Dendritic cell treated with granulocyte-macrophage colony-stimulating factor and Interleukin-4, amounts not matched to agents 40 ng/mL and 50 ng/mL, for 4 days (primary cell): ENCODE results near the gene SLC51A.
"Not testable (repeated sequence)": the region's sequence is repeated elsewhere in the genome, so short reads cannot be mapped to it uniquely, and the experiment has no call there.

Source experiments
- H3K27ac Mint-ChIP-seq: one replicate; pipeline ENCODE4 v1.8.0; 2022; ENCODE audit warnings: mild to moderate bottlenecking, mixed read lengths
- H3K27me3 Mint-ChIP-seq: one replicate; pipeline ENCODE4 v1.8.0; 2022; ENCODE audit warnings: mild to moderate bottlenecking, mixed read lengths
- H3K36me3 Mint-ChIP-seq: one replicate; pipeline ENCODE4 v1.8.0; 2022; ENCODE audit warnings: low read depth, mixed read lengths
- H3K4me1 Mint-ChIP-seq: one replicate; pipeline ENCODE4 v1.8.0; 2022; ENCODE audit warnings: low read depth, mixed read lengths
- H3K4me3 Mint-ChIP-seq: one replicate; pipeline ENCODE4 v1.8.0; 2022; ENCODE audit warnings: mild to moderate bottlenecking, moderate library complexity, mixed read lengths
- H3K9me3 Mint-ChIP-seq: one replicate; pipeline ENCODE4 v1.8.0; 2022; ENCODE audit warnings: mixed read lengths
- intact Hi-C: fragments of 100-400 bp; cut with micrococcal nuclease; formaldehyde crosslinking; loops from one replicate; pipeline ENCODE4 v1.15.0; 2022

The SLC51A gene

GRCh38 chr3:196198771-196199753 is 17.3 kb upstream of the SLC51A start:
- Mint-ChIP-seq H3K9me3 (no peaks in the 10 kb centered on the region), H3K36me3 (no peaks in the 10 kb centered on the region), H3K27ac (no peak overlapping the region), H3K4me1 (peaks cover 30% of the 10 kb centered on the region), H3K27me3 (peaks cover 1% of the 10 kb centered on the region), H3K4me3 (no peak overlapping the region)
- intact Hi-C loops = no loop called here

GRCh38 chr3:196202516-196202970 is 13.8 kb upstream of the SLC51A start:
- peak overlapping the region; percentile 55 for H3K27ac Mint-ChIP-seq
- peaks cover 30% of the 10 kb centered on the region for H3K4me1 Mint-ChIP-seq
- peak overlapping the region; percentile 52 for H3K4me3 Mint-ChIP-seq
- no peaks in the 10 kb centered on the region for H3K9me3 Mint-ChIP-seq
- H3K27me3 Mint-ChIP-seq = peaks cover 9% of the 10 kb centered on the region
- intact Hi-C loops = no loop called here
- H3K36me3 Mint-ChIP-seq = no peaks in the 10 kb centered on the region

GRCh38 chr3:196203846-196204245 is 12.5 kb upstream of the SLC51A start:
- no peak overlapping the region for H3K4me3 Mint-ChIP-seq
- H3K36me3 Mint-ChIP-seq = no peaks in the 10 kb centered on the region
- H3K9me3 Mint-ChIP-seq = no peaks in the 10 kb centered on the region
- intact Hi-C loops = no loop called here
- H3K4me1 Mint-ChIP-seq = peaks cover 41% of the 10 kb centered on the region
- H3K27me3 Mint-ChIP-seq = peaks cover 15% of the 10 kb centered on the region
- peak overlapping the region; percentile 55 for H3K27ac Mint-ChIP-seq

DNA sequence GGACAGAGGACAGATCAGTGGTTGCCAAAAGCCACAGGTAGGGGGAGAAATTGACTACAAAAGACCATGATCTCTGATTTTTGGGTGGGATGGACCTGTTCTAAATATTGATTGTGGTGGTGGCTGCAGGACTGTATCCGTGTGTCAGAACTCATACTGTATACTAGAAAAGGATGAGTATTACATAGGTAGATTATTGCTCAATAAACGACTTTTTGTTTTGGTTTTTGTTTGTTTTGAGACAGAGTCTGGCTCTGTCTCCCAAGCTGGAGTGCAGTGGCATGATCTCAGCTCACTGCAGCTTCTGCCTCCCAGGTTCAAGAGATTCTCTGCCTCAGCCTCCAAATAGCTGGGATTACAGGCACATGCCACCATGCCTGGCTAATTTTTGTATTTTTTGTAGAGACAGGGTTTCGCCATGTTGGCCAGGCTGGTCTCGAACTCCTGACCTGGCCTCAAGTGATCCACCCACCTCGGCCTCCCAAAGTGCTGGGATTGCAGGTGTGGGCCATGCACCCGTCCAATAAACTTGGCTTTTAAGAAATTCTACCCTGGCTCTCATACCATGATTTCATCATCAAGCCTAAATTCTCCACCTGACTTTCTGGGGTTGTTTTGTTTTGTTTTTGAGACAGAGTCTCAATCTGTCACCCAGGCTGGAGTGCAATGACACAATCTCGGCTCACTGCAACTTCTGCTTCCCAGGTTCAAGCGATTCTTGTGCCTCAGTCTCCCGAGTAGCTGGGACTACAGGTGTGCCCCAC is 10.7 kb upstream of the SLC51A start:
- intact Hi-C loops, H3K27ac Mint-ChIP-seq: not testable (repeated sequence)

GRCh38 chr3:196207159-196207832 is 9.0 kb upstream of the SLC51A start:
- peaks cover 27% of the 10 kb centered on the region for H3K27me3 Mint-ChIP-seq
- peaks cover 51% of the 10 kb centered on the region for H3K4me1 Mint-ChIP-seq
- H3K4me3 Mint-ChIP-seq = peak overlapping the region; percentile 59
- H3K36me3 Mint-ChIP-seq = no peaks in the 10 kb centered on the region
- H3K9me3 Mint-ChIP-seq = no peaks in the 10 kb centered on the region
- intact Hi-C loops = no loop called here
- no peak overlapping the region for H3K27ac Mint-ChIP-seq

More for the DNA sequence above, 10.7 kb upstream of the SLC51A start:
- H3K4me3 Mint-ChIP-seq, H3K36me3 Mint-ChIP-seq, H3K9me3 Mint-ChIP-seq: not testable (repeated sequence)
- peaks cover 24% of the 10 kb centered on the region for H3K27me3 Mint-ChIP-seq
- H3K4me1 Mint-ChIP-seq = peaks cover 48% of the 10 kb centered on the region

DNA sequence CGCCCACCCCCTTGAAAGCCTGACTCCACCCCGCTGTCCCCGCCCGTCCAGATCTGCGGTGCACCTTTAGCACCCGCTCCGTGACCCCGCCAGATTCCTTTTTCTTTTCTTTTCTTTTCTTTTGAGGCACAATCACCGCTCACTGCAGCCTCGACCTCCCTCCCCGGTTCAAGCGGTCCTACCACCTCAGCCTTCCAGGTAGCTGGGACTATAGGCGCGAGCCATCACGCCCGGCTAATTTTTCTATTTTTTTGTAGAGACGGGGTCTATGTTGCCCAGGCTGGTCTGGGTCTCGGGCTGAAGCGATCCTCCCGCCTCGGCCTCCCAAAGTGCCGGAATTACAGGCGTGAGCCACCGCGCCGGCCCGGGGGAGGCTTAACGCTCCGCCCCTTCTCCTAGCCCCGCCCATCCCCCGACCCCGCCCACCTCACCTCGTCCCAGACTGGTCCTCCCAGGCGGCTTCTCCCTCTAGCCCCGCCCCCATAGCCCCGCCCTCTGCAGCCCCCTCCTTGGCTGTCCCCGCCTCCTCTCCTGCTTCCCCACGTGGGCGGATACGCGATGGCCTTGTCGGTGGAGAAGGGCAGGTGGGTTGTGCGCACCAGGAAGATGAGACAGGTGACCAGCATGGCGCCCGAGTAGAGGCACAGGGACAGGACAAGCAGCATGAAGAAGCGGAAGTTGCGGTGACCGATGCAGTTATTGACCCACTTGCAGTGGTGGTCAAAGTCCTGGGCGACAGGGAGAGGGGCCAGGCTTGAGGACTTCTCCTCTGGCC is 8.3 kb upstream of the SLC51A start:
- Mint-ChIP-seq H3K36me3 (no peaks in the 10 kb centered on the region), H3K4me3 (peak overlapping the region; percentile 81), H3K4me1 (peaks cover 44% of the 10 kb centered on the region), H3K27ac (no peak overlapping the region), H3K9me3 (no peaks in the 10 kb centered on the region), H3K27me3 (peaks cover 27% of the 10 kb centered on the region)
- intact Hi-C loops = no loop called here

GRCh38 chr3:196208942-196209695 is 7.2 kb upstream of the SLC51A start:
- H3K27ac Mint-ChIP-seq = no peak overlapping the region
- no peaks in the 10 kb centered on the region for H3K36me3 Mint-ChIP-seq
- intact Hi-C loops = no loop called here
- no peaks in the 10 kb centered on the region for H3K9me3 Mint-ChIP-seq
- H3K4me3 Mint-ChIP-seq = no peak overlapping the region
- H3K27me3 Mint-ChIP-seq = peaks cover 25% of the 10 kb centered on the region
- peaks cover 33% of the 10 kb centered on the region for H3K4me1 Mint-ChIP-seq

- H3K36me3 Mint-ChIP-seq, H3K9me3 Mint-ChIP-seq, H3K27ac Mint-ChIP-seq, H3K4me3 Mint-ChIP-seq, intact Hi-C loops: not testable (repeated sequence)
- H3K4me1 Mint-ChIP-seq = peaks cover 35% of the 10 kb centered on the region
- peaks cover 28% of the 10 kb centered on the region for H3K27me3 Mint-ChIP-seq
Measured at GRCh38 chr3:196209944-196210672, 6.2 kb upstream of the SLC51A start.

DNA sequence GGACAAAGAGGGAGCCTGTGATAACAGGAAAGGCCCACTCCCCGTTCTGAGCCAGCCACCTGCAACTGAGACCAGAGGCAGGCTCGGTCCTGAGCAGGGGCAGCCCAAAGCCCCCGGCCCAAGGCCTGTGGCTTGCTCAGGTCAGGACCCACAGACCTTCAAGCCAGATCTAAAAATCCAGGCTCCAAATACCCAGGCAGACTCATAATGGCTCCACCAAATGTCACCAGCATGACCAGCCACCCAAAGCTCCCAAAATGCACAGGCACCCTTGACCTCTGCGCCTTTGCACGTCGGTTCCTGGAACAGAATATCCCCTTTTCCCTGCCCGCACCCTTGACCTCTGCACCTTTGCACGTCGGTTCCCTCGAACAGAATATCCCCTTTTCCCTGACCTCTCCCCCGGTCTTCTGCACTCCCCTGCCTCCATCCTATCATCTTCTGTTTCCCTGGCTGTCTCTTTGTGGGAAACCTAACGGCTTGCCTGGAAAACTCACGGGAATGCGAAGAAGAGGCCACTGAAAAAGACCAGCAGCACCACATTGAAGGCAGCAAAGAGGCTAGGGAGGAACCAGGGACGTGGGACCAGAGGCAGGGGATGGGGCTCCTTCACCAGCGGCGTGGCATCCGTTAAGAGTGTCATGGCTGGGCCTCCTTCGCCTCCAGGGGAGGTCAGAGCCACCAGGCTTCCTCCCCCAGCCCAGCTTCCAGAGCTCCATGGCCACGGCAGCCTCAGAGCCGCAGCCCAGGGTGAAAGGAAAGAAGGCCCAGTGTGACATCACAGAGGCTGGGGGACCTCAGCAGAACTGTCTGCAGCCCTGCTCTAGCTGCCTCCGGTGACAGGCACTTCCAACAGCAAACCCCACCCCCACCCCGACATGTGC is 5.4 kb upstream of the SLC51A start, which contains the start of gene ZDHHC19:
TSS of gene ZDHHC19 (minus strand) at position 728 of the 884 bp plus-strand sequence. CDS start at position 643, 85 bp downstream.
- no peak within 1 kb of the TSS for H3K27ac Mint-ChIP-seq
- no peaks in the 10 kb centered on the region for H3K9me3 Mint-ChIP-seq
- H3K36me3 Mint-ChIP-seq = no peaks in the 10 kb centered on the region
- intact Hi-C loops = no loop called here
- peaks cover 29% of the 10 kb centered on the region for H3K27me3 Mint-ChIP-seq
- no peak within 1 kb of the TSS for H3K4me3 Mint-ChIP-seq
- peaks cover 36% of the 10 kb centered on the region for H3K4me1 Mint-ChIP-seq

GRCh38 chr3:196214783-196215441 is 1.4 kb upstream of the SLC51A start:
- Mint-ChIP-seq H3K36me3 (no peaks in the 10 kb centered on the region), H3K4me3 (no peak overlapping the region), H3K27ac (no peak overlapping the region), H3K27me3 (peaks cover 16% of the 10 kb centered on the region), H3K4me1 (peaks cover 40% of the 10 kb centered on the region), H3K9me3 (no peaks in the 10 kb centered on the region)
- intact Hi-C loops = no loop called here

GRCh38 chr3:196215493-196216020 is 777 bp upstream of the SLC51A start:
- Mint-ChIP-seq H3K27me3 (peaks cover 12% of the 10 kb centered on the region), H3K4me3 (no peak overlapping the region), H3K9me3 (no peaks in the 10 kb centered on the region), H3K27ac (no peak overlapping the region), H3K4me1 (peaks cover 42% of the 10 kb centered on the region), H3K36me3 (no peaks in the 10 kb centered on the region)
- intact Hi-C loops = no loop called here
